GM12872 (cell line): Measurements from ENCODE around the gene ANKS1B.

Experiments used
- TF ChIP-seq, protein P1 (sequence below): IDR thresholded peaks from 3 replicates; pipeline ENCODE4 v1.5.1; 2011; ENCODE audit warnings: low read depth, mild to moderate bottlenecking, low read length, moderate library complexity; ENCODE audit not compliant: insufficient read depth

ANKS1B gene

DNA sequence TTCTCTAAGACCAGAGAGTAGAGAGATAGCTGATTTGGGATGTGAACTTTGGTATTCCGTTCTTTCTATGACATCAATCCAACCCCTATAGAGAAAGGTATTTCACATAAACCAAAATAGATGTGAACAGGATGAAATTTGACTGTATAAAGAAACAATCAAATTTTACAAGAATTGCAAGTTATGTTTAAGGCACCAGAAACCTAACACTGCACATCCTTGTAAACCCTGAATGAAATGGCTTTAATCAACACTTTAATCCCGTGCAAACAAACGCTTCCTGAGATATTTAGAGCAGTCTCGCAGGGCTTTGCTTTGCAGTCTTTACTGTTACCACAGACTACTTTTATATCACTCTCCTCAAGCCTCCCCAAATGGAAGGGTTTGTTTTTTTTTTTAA is 1214.5 kb downstream of the ANKS1B start:
- TF ChIP-seq, protein P1, sequence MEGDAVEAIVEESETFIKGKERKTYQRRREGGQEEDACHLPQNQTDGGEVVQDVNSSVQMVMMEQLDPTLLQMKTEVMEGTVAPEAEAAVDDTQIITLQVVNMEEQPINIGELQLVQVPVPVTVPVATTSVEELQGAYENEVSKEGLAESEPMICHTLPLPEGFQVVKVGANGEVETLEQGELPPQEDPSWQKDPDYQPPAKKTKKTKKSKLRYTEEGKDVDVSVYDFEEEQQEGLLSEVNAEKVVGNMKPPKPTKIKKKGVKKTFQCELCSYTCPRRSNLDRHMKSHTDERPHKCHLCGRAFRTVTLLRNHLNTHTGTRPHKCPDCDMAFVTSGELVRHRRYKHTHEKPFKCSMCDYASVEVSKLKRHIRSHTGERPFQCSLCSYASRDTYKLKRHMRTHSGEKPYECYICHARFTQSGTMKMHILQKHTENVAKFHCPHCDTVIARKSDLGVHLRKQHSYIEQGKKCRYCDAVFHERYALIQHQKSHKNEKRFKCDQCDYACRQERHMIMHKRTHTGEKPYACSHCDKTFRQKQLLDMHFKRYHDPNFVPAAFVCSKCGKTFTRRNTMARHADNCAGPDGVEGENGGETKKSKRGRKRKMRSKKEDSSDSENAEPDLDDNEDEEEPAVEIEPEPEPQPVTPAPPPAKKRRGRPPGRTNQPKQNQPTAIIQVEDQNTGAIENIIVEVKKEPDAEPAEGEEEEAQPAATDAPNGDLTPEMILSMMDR, result no peak

DNA sequence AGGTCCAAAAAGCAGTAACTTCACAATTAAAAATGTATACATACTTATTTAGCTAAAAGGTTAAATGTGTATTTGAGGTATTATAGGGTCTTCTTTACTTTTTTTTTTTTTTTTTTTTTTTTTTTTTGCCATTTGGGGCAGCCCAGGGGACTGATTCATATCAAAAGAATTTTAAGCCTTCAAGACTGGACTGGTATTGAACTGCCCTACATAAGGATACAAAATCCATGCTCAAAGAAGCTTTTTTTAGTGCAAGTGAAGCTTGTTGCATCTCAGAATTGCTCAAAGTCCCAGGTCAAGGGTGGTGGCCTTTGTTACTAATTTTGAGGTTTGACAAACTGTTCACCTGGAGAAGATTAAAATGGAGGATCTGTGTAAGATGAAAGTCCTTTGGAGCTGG is 1215.7 kb downstream of the ANKS1B start:
- TF ChIP-seq, protein P1, result no peak

DNA sequence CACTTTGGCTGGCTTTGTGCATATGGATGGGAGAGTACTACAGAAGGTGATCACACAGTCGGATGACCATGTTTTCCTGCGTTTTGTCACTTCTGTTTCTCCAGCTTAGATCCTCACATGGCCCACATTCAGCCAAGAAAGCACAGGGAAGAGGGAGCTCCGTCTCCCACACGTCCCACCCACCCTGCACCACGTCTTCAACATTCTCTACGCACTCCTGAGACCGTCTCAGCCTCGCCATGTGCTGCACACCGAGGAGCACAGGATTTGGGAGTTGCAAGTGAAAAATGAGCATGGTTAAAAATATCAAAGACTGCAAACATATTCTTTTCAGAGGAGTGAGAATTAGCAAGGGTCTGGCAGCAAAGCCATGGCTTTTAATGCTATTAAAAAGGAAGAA is 1217.5 kb downstream of the ANKS1B start:
- TF ChIP-seq, protein P1, result no peak

DNA sequence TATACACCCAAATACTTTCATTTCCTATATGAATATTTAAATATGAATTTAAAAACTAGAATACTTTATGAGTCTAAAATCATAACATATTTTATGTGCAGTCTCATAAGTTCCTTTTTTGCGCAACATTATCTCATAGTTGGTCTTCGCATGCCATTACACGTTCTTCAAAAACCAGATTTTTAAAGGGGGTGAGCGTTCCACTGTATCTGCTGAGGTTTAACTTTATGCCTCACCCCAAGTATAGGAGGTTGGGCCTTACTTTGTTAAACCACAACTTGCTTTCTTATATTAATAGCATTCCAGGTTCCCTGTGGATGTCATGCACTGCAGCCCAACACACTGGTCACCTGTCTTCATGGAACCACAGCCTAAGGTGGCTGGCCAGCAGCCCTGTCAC is 1221.1 kb downstream of the ANKS1B start:
- TF ChIP-seq, protein P1, result no peak

DNA sequence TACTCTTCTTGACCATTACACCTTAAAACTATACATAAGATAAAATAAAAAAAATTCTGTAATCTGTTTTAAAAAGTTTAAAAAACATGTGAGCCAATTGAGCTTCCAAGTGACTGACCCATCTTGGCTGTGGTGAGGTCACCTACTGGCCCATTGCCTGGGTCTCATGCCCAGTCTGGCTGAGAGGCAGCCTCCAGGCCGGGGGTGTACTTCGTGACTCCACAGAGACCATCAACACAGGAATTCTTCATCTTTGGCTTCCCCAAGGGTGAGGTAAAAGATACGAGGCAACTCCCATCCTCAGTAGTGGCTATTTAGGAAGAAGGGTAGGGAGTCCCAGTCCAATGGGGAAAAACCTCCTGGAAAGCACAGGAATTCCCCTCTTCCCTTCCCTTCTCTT is 1226.4 kb downstream of the ANKS1B start:
- TF ChIP-seq, protein P1, result no peak

DNA sequence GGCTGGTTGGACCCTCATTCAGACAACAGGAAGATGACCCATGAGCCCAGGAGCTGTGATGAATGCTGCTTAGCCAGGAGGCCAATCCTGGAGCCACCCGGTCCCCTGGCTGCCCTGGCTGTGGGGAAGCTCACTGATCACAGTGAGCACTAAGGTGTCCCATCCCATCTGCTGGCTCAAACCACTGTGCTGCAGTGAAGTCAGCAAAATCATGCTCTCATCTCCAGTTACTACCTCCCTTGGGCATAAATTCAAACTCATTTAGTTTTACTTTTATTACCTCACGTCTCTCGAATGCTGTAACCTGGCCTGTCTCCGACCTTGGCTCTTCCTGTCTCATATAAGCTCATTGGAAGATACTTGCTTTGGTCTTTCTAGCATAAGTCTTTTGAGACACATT is 1227.3 kb downstream of the ANKS1B start:
- TF ChIP-seq, protein P1, result no peak

DNA sequence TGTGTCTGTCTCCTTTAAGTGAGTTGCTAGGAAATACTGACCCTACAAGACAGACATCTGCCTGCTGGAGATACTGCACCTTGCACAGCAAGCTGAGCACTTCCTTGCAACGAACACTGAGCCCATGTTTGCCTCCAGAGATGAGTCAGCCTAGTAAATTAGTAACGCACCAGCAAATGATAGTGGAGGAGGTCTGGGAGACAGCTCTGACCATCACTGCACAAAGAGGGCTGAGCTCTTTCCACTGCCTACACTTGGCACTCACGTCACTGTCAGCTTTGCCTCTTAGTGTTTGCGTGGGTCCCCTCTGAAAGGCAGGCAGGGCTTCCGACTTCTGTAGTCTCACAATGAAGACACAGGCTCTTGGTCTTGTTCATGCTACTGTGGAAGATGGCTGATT is 1230.6 kb downstream of the ANKS1B start:
- TF ChIP-seq, protein P1, result no peak

DNA sequence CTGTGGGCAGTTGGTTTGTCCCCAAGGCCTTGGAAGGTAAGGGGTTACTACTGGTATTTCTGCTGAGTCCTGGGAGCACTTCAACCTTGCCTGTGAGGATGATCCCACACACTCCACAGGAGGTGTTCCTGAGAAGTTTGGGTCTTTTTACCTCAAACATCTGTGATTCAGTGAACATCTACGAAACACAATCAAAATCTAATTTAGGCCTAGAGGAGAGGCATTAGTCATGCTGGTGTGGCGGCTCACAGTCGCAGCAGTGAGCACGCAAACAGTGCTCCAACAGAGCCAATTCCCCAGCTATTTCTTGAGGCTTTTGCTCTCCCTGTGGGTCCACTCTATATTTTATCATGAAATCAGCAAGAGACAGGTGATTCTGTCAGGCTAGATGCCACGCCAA is 1232.0 kb downstream of the ANKS1B start:
- TF ChIP-seq, protein P1, result no peak
